GM19397 (cell line): ENCODE data around the gene LRRC2.
"Not testable (repeated sequence)": the region's sequence is repeated elsewhere in the genome, so short reads cannot be mapped to it uniquely, and the experiment has no call there.

Source experiments
- ATAC-seq: cut with Tn5 transposase; IDR thresholded peaks from one replicate; pipeline ENCODE4 v1.9.1; 2021; ENCODE audit warnings: mild to moderate bottlenecking, moderate library complexity; ENCODE audit not compliant: unreplicated experiment

The LRRC2 gene, protein sequence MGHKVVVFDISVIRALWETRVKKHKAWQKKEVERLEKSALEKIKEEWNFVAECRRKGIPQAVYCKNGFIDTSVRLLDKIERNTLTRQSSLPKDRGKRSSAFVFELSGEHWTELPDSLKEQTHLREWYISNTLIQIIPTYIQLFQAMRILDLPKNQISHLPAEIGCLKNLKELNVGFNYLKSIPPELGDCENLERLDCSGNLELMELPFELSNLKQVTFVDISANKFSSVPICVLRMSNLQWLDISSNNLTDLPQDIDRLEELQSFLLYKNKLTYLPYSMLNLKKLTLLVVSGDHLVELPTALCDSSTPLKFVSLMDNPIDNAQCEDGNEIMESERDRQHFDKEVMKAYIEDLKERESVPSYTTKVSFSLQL

GRCh38 chr3:46566040-46566641 lies at the start of gene LRRC2:
Gene LRRC2, minus strand, starts transcription at chr3:46566302. Its CDS starts 14,711 bp downstream, at chr3:46551591.
- ATAC-seq, result no peak

DNA sequence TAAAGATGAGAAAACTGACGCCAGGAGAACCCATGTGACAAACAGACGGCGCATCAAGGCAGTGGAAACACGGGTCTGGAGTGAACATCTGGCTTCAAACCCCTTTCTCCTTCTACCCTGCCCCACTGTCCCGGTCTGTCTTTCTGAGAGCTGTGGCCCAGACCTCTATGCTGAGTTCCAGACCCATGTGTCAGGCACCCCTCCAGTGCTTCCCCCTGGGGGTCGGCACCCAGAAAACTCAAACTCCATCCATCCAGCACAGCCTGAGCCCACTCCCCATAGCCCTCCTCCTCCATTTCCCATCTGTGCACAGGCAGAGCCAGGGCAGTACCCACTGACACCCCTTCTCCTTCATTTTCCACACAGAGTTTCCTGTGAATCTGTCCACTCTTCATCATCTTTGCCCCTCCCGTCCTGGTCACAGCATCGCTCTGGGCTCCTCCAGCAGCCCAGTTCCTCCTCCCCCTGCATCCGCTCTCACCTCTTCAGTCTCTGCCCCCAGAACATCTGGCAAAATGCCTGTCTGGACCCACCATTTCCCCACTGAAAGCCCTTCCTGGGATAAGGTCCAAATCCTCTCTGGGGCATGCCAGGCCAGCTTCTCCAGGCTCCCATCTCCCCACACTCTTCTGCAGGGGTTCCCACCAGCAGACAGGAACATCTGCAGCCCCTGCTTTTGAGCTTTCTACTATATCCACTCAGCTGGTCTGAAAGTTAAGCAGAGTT lies 49.1 kb upstream of the LRRC2 start:
- ATAC-seq, result no peak

DNA sequence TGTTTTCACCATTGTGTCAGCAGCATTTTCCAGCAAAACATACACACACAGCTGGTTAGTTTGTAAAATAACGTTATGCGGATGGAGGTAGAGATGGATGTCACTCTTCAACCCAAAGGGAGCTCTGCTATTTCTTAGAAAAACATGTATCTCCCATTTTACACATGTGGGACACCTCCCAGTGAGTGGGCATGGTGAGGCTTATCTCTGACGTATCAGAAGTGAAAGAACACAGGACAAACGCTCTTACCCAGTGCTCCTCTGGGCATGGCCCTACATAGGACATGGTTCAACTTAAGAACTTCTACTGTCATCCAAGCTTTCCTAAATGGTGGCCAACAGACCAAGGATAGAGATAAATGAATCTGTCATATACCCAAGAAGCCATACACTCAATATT lies 48.3 kb upstream of the LRRC2 start:
- ATAC-seq, result no peak

DNA sequence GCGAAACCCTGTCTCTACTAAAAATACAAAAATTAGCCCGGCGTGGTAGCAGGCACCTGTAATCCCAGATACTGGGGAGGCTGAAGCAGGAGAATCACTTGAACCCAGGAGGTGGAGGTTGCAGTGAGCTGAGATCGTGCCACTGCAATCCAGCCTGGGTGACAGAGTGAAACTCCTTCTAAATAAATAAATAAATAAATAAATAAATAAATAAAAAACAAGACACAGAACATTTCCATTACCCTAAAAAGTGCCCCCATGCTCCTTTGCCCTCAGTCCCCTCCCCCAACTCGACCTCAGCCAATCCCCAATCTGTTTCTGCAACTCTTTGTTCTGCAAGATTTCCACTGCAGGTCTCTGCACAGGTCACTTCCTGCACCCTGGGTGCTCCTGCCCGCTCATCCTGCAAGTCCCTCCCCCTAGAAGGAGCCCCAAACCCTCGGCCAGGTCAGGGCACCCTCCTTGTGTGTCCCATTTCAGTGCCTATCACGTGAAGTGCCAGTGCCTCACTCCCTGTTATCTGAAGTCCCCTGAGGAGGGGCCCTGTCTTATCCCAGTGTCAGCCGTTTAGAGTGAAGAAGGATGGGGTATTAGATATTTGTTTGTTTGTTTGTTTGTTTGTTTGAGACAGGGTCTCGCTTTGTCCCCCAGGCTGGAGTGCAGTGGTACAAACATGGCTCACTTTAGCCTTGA lies 47.4 kb upstream of the LRRC2 start:
- no peak for ATAC-seq

DNA sequence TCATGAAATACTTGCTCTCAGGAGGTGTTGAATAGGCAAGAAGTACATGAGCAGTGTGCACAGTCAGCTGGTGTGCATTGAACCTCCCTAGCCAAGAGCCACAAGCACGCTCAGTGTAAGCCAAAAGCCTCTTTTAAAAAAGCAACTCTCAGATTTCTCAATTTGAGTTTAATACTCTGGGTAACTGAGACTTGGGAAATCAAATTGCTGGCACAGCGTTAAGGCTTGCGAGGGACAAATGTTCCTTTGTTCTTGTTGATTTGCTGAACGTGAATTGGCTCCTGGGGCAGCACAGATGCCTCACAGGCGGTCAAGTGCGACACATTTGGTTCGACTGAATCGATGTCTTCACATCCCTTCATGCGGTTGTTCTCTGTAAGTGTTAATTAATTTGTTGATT lies 46.2 kb upstream of the LRRC2 start, which contains the start of gene FAM240A:
Gene FAM240A (plus strand): TSS at position 202 of the 400 bp plus-strand sequence. CDS start 159 bp downstream, at position 361.
- no peak for ATAC-seq

- ATAC-seq, result no peak
Observed at GRCh38 chr3:46609944-46610722, 44.0 kb upstream of the LRRC2 start.

DNA sequence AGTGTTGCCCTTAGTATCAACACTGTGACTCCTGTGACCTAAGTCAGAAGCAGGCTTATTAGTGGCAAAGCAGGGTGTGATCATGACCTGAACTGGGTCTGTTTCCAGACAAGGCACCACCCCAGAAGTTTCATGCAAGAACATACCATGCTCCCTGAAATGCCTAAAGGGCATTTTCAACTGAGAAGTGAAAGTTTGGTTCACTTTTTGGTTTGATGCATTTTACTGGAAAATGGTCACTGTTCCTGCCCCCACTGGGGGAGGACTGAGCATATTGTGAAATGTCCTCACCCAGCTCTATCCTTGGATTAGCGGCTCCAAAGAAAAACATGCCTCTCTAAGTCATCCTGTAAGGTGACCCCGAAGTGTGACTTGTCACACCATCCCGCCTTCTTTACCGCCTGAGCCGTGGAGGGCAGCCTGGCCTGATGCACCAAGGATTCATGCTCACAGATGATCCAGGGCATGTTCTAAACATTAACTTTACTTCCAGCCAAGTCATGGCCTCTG lies 43.2 kb upstream of the LRRC2 start:
- no peak for ATAC-seq

DNA sequence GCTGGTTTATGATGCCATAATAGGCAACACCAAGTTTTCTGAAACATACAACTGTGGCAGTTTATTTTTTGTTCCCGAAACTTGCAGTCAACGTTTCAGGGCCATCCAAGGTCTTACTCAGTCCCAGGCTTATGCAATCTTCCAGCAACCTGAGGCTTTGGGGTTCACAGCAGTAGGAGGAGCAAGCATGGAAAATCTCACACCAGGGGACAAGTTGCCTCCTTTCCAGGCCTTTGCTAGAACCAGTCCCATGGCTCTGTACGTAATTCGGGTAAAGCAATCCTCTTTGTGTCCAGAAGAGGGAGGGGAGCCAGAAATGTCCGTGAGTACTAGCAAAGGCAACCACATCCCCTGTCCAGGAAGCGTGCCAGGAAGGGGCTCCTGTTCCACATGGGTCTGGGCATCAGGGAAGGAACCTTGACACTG lies 41.5 kb upstream of the LRRC2 start:
- ATAC-seq, result no peak

GRCh38 chr3:46604127-46604526 lies 38.0 kb upstream of the LRRC2 start:
- ATAC-seq, result no peak

- no peak for ATAC-seq
Observed at GRCh38 chr3:46603446-46604046, 37.4 kb upstream of the LRRC2 start.

GRCh38 chr3:46599590-46599989 lies 33.5 kb upstream of the LRRC2 start:
- ATAC-seq, result no peak

GRCh38 chr3:46595819-46596314 lies 29.8 kb upstream of the LRRC2 start:
- no peak for ATAC-seq

GRCh38 chr3:46594723-46595122 lies 28.6 kb upstream of the LRRC2 start:
- ATAC-seq, result no peak

DNA sequence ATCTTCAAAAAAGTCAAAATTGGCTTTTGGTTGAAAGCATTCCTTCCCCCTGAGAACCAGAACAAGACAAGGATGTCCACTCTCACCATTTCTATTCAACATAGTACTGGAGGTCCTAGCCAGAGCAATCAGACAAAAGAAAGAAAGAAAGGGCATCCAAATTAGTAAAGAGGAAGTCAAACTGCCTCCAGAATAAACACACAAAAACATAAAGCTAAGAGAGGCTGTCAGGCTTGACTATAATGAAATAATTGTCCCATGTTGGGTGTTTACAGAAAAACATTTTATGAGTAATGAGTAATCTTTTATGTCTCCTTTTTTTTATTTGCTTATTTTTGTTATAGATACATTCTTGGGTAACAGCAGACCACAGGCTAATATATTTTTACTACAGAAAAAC lies 27.9 kb upstream of the LRRC2 start:
- no peak for ATAC-seq

GRCh38 chr3:46593274-46593862 lies 27.3 kb upstream of the LRRC2 start:
- no peak for ATAC-seq

DNA sequence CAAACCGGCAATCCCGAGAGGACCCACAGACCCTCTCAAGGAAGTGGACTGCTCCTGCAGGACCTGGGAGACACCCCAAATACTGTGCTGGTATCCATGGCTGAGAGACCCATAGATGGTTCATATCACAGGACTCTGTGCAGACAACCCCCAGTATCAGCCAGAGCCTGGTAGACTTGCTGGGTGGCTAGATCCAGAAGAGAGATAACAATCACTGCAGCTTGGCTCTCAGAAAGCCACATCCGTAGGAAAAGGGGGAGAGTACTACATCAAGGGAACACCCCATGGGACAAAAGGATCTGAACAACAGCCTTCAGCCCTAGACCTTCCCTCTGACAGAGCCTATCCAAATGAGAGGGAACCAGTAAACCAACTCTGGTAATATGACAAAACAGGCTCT lies 21.2 kb upstream of the LRRC2 start:
- not testable (repeated sequence) for ATAC-seq

DNA sequence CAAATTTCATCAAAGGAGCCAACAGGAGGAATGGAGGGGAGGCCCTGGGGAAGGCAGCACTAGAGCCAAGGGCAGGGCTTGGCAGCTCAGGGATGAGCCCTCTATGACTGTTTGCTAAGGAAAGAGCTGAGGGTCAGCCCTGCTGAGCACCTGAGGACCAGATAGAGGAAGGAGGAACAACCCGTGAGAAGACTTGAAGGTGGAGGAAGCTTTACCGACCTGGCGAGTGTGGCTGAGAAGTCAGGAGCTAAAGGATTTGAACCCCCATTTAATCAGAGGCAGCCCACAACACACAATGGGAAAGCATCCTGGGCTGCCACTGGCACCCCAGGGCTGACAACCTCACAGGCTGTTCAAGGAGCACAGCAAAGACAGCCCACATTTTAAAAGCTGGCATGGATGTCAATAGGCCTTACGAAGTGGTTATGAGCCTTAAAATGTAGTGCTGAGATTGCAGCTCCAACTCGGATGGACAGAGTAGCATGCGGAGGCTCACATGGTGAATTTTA lies 20.7 kb upstream of the LRRC2 start:
- no peak for ATAC-seq

GRCh38 chr3:46585799-46586693 lies 19.9 kb upstream of the LRRC2 start:
- no peak for ATAC-seq
